ENCODE data around the gene PCBP3.
A peak's percentile ranks its signal among the peaks of the same experiment; 100 is the strongest.
"Not testable (repeated sequence)": the region's sequence is repeated elsewhere in the genome, so short reads cannot be mapped to it uniquely, and the experiment has no call there.

Gene PCBP3

DNA sequence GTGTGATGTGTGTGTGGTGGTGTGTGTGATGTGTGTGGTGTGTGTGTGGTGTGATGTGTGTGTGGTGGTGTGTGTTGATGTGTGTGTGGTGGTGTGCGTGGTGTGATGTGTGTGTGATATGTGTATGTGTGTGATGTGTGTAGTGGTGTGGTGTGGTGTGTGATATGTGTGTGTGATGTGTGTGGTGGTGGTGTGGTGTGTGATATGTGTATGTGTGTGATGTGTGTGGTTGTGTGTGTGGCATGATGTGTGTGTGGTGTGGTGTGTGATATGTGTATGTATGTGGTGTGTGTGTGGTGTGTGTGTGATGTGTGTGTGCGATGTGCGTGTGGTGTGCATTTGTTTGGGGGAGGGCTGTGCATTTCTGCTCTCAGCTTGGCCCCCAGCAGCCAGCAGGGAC, 7.1 kb upstream of the PCBP3 start:
- DNase-seq: no peak

- no peak for DNase-seq
These were observed 6.4 kb upstream of the PCBP3 start for GRCh38 chr21:45636951-45637646.

- no peak for DNase-seq
These were observed 5.6 kb upstream of the PCBP3 start for GRCh38 chr21:45637883-45638282.

DNA sequence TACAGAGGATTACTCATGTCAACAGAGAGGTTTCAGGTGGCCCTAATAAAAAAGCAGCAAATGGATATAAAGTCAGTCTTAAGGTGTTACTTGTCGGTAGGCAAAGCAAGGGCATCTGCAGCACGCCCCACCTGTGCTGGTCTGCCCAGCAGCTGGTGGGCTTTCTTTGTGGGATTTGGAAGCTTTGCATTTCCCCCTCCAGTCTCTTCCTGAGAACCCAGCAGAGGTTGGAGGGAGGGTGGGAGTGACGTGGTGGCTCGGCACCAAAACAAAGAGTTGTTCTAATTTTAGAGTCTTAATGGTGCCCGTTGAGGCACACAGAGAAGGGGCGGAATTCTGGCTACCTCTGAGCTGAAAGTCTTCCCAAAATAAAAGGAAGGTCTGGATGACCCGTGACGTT, 4.8 kb upstream of the PCBP3 start:
- no peak for DNase-seq

GRCh38 chr21:45639206-45640000, 4.1 kb upstream of the PCBP3 start:
- no peak for DNase-seq

DNA sequence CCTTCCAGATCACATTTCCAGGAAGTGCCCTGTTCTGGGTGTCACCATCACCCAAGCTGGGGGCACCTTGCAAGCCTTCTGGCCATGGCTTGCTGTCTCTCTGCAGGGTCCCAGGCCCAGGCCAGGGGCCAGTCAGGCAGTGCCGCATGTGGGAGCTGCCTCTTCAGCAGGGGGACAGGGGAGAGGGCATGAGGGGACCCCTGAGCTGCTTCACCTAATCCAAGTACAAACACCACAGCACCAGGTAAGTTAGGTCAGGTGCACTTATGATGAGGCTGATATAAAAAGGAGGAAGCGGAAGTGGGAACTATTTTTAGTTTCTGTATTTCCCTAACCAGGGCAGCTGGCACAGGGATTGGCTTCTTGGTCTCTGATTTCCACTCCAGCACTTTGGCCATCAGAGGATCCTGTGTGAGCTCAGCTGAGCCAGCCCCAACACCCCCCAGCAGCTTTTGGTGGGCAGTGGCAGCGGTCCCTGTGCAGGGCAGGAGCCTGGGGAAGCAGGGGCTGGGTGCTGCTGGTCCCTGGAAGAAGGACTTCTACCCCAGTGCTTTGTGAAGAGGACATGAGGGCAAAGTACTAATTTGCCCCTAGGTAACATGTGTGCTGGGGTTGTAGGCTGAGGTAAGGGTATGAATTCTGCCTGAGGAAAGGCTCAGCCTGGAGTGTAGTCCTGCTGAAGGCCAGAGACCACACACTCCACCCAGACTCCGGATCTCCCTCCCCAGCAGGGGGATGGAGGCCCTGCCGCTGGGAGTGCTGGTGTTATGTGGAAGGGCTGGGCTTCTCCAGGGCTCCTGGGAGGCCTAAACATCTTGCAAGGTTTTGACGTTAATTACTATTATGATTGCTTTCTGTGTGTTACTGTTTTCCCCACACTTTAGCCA, 3.3 kb upstream of the PCBP3 start:
- DNase-seq: no peak

GRCh38 chr21:45640888-45641479, 2.5 kb upstream of the PCBP3 start:
- peak in 1 of 2 donors; percentile 42 for DNase-seq

- DNase-seq: no peak
These were observed 2.0 kb upstream of the PCBP3 start for GRCh38 chr21:45641480-45642035.

- DNase-seq: no peak
These were observed 1.3 kb upstream of the PCBP3 start for GRCh38 chr21:45642122-45642813.

DNA sequence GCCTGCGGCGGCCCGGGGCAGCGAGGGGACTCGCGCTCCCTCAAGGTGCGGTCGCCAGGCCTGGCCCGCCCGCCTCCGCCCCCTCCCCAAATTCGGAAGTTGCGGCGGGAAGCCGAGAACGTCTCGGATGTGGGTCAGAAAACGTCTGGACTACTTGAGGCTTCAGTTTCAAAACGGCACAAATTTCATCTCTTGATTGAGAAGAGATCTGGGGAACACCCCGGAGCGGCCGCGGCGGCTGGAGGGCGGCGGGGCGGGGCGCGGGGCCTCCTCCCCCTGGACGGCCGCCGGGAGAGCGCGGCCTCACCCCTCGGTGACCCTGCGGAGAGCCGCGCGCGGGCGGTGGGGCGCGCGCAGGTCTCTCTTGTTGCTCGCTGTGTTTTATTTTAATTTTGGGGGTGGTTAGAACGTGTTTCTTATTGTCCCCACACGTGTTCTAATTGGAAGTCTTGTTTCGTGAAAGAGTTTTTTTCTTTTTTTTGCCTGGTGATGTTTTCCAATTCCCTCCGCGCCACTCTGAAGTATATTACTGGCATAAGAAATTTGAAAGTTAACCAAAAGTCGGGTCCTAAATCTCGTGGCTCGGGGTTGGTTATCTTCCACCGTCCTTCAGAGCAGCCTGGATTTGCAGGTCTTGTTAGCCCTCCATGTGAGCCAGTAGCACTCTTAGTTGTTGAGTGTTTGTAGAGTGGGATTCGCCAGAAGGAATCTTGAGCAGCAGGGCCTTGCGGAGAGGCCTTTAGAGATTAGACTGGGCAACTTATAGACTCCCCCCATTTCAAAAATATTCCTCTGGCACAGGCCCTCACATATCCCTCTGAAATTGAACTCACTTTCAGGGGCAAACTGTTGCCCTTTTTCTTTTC, 749 bp downstream of the PCBP3 start:
- peak in 1 of 2 donors; percentile 38 for DNase-seq

- DNase-seq: no peak
These were observed 8.4 kb downstream of the PCBP3 start for GRCh38 chr21:45651921-45652320.

GRCh38 chr21:45655124-45655523, 11.6 kb downstream of the PCBP3 start:
- no peak for DNase-seq

- not testable (repeated sequence) for DNase-seq
These were observed 12.6 kb downstream of the PCBP3 start for GRCh38 chr21:45656114-45656513.

DNA sequence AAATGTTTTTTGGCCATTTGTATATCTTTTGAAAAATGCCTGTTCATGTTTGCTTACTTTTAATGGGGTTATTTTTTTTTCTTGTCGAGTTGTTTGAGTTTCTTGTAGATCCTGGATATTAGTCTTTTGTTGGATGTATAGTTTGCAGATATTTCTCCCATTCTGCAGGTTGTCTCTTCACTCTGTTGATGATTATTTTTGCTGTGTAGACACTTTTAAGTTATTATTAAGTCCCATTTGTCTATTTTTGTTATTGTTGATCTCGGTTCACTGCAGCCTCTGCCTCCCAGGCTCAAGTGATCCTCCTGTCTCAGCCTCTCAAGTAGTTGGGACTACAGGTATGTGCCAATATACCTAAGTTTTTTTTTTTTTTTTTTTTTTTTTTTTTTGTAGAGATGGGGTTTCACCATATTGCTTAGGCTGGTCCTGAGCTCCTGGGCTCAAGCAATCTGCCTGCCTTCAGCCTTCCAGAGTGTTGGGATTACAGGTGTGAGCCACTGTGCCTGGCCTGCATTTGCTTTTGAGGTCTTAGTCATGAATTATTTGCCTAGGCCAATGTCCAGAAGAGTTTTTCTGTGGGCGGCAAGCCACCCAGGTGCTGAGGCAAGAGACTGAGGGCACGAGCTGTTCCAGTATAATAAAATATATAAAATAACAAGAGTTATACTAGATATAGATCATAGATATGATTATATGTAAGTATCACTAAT, 18.5 kb downstream of the PCBP3 start:
- DNase-seq: not testable (repeated sequence)

DNA sequence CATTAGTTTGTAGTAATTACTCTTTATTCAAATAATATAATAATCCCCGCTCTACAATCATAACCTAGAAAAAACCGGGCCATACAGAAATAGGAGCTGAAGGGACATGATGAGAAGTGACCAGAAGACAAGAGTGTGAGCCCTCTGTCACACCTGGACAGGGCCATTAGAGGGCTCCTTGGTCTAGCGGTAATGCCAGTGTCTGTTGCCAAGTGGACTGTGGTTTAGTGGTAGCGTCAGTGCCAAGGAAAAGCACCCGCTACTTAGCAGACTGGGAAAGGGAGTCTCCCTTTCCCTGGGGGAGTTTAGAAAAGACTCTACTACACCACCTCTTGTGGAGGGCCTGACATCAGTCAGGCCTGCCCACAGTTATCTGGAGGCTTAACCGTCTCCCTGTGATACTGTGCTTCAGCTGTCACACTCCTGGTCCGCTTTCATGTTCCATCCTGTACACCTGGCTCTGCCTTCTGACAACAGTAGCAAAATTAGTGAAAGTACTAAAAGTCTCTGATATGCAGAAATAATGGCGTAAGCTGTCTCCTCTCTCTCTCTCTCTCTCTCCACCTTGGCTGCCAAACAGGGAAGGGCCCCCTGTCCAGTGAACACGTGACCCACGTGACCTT, 19.2 kb downstream of the PCBP3 start:
- not testable (repeated sequence) for DNase-seq

GRCh38 chr21:45669382-45669781, 25.9 kb downstream of the PCBP3 start:
- no peak for DNase-seq

DNA sequence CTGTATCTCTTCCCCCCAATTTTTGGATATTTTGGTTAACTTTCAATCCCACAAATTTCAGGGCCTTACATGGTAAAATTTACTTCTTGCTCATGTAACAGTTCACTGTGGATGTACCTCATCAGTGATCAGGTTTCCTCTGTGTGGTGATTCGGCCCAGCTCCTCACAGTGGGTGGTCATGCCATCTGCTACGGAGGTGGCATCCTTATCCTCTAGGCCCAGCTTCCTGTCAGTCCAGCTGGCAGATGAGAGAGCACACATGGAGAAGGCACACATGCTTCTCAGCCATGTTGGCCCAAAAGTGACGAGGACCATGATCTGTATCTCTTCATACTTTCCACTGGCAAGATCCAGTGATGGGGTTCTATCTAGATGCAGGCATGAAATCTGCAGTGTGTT, 27.2 kb downstream of the PCBP3 start:
- DNase-seq: no peak

DNA sequence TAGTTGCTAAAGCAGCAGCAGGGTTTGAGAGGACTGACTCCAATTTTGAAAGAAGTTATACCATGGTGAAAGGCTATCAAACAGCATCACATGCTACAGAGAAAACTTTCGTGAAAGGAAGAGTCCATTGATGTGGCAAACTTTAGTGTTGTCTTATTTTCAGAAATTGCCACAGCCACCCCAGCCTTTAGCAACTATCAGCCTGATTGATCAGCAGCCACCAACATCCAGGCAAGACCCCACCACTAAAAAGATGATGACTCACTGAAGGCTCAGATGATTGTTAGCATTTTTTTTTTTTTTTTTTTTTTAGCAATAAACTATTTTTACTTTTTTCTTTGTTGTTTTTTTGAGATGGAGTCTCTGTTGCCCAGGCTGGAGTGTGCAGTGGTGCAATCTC, 35.3 kb downstream of the PCBP3 start:
- not testable (repeated sequence) for DNase-seq

GRCh38 chr21:45680215-45680614, 36.7 kb downstream of the PCBP3 start:
- no peak for DNase-seq

- no peak for DNase-seq
These were observed 51.6 kb downstream of the PCBP3 start for GRCh38 chr21:45695086-45695485.

All from CD4-positive, alpha-beta T cell treated with Interferon alpha-2 for 1 hour (primary cell).